Inferior parietal cortex (tissue), 1 donor: ENCODE measurements around the gene USP20.

Source experiments
- DNase-seq: peaks from one replicate; pipeline ENCODE4 v3.0.0-alpha.2; 2016; ENCODE audit errors: extremely low spot score

The USP20 gene

GRCh38 chr9:129918296-129918950, 83.2 kb downstream of the USP20 start:
- DNase-seq: no peak

DNA sequence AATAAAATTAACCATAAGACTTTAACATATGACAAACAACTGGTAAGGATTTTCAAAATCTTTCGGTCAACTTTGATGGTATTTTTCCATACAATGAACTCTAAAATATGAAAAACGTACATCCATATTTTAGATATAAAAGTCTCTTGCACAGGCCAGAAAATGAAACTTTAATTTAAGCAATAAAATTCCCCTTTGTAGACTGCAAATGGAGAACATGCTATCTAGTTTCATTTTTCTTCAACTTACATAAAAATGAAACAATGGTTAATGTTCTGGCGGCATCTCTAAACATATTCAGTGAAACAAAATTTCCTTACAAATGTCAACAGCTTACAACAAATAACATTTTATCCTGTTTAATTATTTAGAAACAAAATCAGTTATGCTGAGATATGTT, 84.0 kb downstream of the USP20 start:
- no peak for DNase-seq

DNA sequence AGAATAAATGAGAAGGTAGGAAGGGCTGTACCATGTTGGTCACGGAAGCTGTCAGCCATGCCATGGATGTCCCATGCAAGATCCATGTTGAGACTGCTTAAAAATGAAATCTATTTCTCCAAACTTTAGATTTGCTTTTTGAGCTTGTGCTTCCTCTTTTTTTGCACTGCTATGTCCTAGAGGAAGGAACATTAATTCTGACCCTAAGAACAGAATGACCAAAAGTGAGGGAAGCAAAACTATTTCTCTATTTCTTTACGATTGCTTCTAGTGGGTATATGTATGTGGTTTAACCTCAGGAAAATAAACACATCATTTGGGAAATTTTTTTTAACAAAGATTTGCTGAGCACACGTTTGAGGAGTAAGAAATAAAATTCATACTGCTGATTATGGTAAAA, 84.6 kb downstream of the USP20 start:
- DNase-seq: no peak

DNA sequence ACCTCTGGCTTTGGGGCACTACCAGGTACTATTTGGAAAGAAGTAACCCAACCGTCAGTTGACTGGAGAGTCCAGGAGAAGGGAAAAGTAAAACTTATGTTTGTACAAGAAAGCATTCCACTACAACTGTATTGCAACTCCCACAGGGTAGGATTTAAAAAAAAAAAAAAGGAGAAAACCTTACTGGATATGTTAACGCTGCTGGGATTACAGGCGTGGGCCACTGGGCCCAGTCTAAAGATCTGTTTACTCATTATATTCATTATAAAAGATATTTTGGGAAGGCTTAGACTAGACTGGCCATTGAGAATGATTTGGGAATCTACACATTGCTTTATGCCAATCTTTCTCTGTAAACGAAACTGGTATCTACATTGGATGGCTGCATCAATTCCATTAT, 86.6 kb downstream of the USP20 start:
- DNase-seq: no peak

- no peak for DNase-seq
Measured at GRCh38 chr9:129923589-129923988, 88.3 kb downstream of the USP20 start.

DNA sequence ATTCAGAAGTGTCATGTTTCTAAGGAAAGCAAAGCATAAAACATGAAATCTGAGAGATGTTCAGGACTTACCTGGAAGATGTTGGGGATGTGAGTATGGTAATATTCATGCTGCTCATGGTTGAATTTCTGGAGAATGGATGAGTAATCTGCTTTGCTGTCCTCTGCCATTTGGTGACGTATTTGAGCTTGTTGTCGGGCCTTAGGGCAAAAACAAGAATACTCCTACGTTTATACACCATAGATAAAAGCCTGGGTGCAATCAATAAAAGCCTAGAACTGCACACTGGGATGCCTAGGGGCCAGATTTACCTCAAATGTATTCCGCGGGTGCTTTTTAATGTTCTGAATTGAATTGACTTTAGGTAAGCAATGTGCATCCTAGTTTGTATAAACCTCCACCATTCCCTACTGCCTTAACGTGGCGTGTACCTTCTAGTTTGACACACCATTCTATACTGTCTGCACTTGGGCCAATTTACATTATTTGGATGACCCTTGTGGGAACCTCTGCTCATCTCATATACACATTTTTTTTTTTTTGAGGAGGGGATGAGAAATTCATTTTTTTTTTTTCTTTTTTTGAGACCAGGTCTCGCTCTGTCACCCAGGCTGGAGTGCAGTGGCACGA, 94.4 kb downstream of the USP20 start:
- no peak for DNase-seq

DNA sequence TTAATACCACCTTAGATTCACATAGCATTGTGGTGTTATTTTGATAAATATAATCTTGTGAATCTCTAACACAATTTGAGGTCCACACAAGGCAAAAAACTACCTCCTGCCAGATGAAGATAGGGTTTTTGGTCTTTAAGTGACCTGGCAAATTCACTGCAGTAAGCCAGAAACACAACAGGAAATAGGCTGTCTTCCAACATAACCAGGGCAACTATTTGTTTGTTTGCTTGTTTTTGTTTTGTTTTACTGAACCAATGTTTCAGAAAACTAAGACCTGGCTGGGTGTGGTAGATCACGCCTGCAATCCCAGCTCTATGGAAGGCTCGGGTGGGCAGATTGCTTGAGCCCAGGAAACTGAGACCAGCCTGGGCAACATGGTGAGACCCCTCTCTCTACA, 95.5 kb downstream of the USP20 start:
- no peak for DNase-seq
